HCT116 (cell line): ENCODE measurements around the gene FHDC1. TPM values are rescaled to one million over a fixed set of nuclear protein-coding genes. Genes with fewer than 3 reads are reported as not detected.

Experiments used
- ATAC-seq: fragments of 200-7000 bp; cut with Tn5 transposase; 2 replicates; pipeline ENCODE4 v1.9.1; 2020; ENCODE audit warnings: mild to moderate bottlenecking, moderate library complexity
- Bru-seq: library from RNA; stranded (reverse); fragments of 400-500 nt; gene quantifications from one replicate; lab custom pipeline; 2021; lab: Mats Ljungman, UMichigan
- BruChase-seq, 2 experiments: library from RNA; stranded (reverse); fragments of 400-500 nt; gene quantifications; one replicate each; lab custom pipeline; 2021; lab: Mats Ljungman, UMichigan
- BruUV-seq: library from RNA; stranded (reverse); fragments of 400-500 nt; replicated peaks from 2 replicates; lab custom pipeline; 2021; lab: Mats Ljungman, UMichigan
- CTCF ChIA-PET: fragments of 300-600 bp; sonication (Branson Sonifier 250); formaldehyde crosslinking; loops from one replicate; lab custom pipeline; 2021; ENCODE audit warnings: antibody characterized with exemption; lab: Charles Lee
- POLR2A ChIA-PET: fragments of 300-600, 350-600 bp; sonication (Branson Sonifier 250); formaldehyde crosslinking; loops from one replicate; lab custom pipeline; 2021; ENCODE audit warnings: antibody characterized with exemption; lab: Charles Lee
- RAD21 ChIA-PET, 2 experiments: fragments of 300-600 bp; sonication (Branson Sonifier 250); formaldehyde crosslinking; loops; one replicate each; lab custom pipeline; 2023; ENCODE audit warnings: low total read pairs in 2 of 2; ENCODE audit not compliant: uncharacterized antibody in 2 of 2, unreplicated experiment in 2 of 2, low non-redundant PET in 1 of 2; lab: Charles Lee
- DNase-seq: peaks from one replicate; pipeline ENCODE4 v3.0.0-alpha.2; 2010; ENCODE audit warnings: low read depth, low spot score
- H2AFZ ChIP-seq: fragments of 200-600 bp; shearing (Covaris generic), sonication (generic); 2 replicates; pipeline ENCODE4 v1.6.1; 2017; ENCODE audit warnings: low read depth, mixed run types, mixed read lengths, antibody characterized with exemption, low read length; ENCODE audit not compliant: poor library complexity, severe bottlenecking
- H3K27ac ChIP-seq: 2 replicates; pipeline ENCODE4 v1.5.1; 2012; ENCODE audit warnings: low read depth, low read length
- H3K27me3 ChIP-seq: fragments of 200-600 bp; sonication (generic); 2 replicates; pipeline ENCODE4 v1.6.1; 2016; ENCODE audit warnings: mixed run types, low read length, mixed read lengths; ENCODE audit not compliant: insufficient read depth
- H3K36me3 ChIP-seq, 2 experiments: fragments of 200-500 bp in 1 of 2; fragments of 200-600 bp in 1 of 2; sonication (Bioruptor generic) in 1 of 2; sonication (generic) in 1 of 2; 2 replicates each; pipeline versions ENCODE4 v1.5.1 to v1.6.1; 2014 to 2016; ENCODE audit warnings: low read length in 2 of 2, inconsistent platforms in 1 of 2, mixed read lengths in 1 of 2, mixed run types in 1 of 2; ENCODE audit not compliant: insufficient read depth in 2 of 2, control insufficient read depth in 1 of 2
- H3K4me1 ChIP-seq, 2 experiments: fragments of 200-600 bp in 1 of 2; sonication (generic) in 1 of 2; 2 replicates each; pipeline versions ENCODE4 v1.5.1 to v1.6.1; 2012 to 2017; ENCODE audit warnings: low read length in 2 of 2, inconsistent platforms in 1 of 2, mild to moderate bottlenecking in 1 of 2, mixed read lengths in 1 of 2, mixed run types in 1 of 2, moderate library complexity in 1 of 2; ENCODE audit not compliant: insufficient read depth in 2 of 2, control insufficient read depth in 1 of 2
- H3K4me2 ChIP-seq: fragments of 200-600 bp; sonication (generic); 2 replicates; pipeline ENCODE4 v1.6.1; 2017; ENCODE audit warnings: mixed run types, low read length, mixed read lengths
- H3K4me3 ChIP-seq, 2 experiments: fragments of 200-600 bp in 1 of 2; sonication (generic) in 1 of 2; replicated peaks in 1 of 2; 2 replicates each; pipeline ENCODE4 v1.5.1; 2011 to 2016; ENCODE audit warnings: low read length in 2 of 2, control low read depth in 1 of 2, low read depth in 1 of 2, mild to moderate bottlenecking in 1 of 2, mixed read lengths in 1 of 2, mixed run types in 1 of 2
- H3K79me2 ChIP-seq: fragments of 200-600 bp; sonication (generic); 2 replicates; pipeline ENCODE4 v1.6.1; 2017; ENCODE audit warnings: mild to moderate bottlenecking, mixed run types, low read length, moderate library complexity, mixed read lengths; ENCODE audit not compliant: insufficient read depth
- H3K9ac ChIP-seq: fragments of 200-600 bp; sonication (generic); 2 replicates; pipeline ENCODE4 v1.6.1; 2016; ENCODE audit warnings: low read length, mixed read lengths
- H3K9me2 ChIP-seq: fragments of 200-600 bp; sonication (generic), shearing (Covaris generic); 2 replicates; pipeline ENCODE4 v1.6.1; 2017; ENCODE audit warnings: mixed run types, mild to moderate bottlenecking, moderate library complexity; ENCODE audit not compliant: insufficient read depth
- H3K9me3 ChIP-seq, 2 experiments: fragments of 200-500 bp in 1 of 2; fragments of 200-600 bp in 1 of 2; sonication (Bioruptor generic) in 1 of 2; sonication (generic) in 1 of 2; 2 replicates each; pipeline ENCODE4 v1.6.1; 2014 to 2017; ENCODE audit warnings: low read length in 2 of 2, mixed read lengths in 2 of 2, inconsistent platforms in 1 of 2, low read depth in 1 of 2, mild to moderate bottlenecking in 1 of 2, mixed run types in 1 of 2, moderate library complexity in 1 of 2; ENCODE audit not compliant: control insufficient read depth in 1 of 2, insufficient read depth in 1 of 2
- H4K20me1 ChIP-seq: fragments of 200-600 bp; sonication (generic), shearing (Covaris generic); 2 replicates; pipeline ENCODE4 v1.6.1; 2017; ENCODE audit warnings: mixed run types, mild to moderate bottlenecking, moderate library complexity; ENCODE audit not compliant: insufficient read depth
- CEBPB ChIP-seq: IDR thresholded peaks from 2 replicates; pipeline ENCODE4 v1.6.1; 2012; ENCODE audit warnings: low read depth
- EGR1 ChIP-seq: IDR thresholded peaks from 2 replicates; pipeline ENCODE4 v1.6.1; 2012; ENCODE audit warnings: low read depth
- ELF1 ChIP-seq: IDR thresholded peaks from 2 replicates; pipeline ENCODE4 v1.6.1; 2012; ENCODE audit warnings: low read depth, borderline replicate concordance
- EZH2phosphoT487 ChIP-seq: fragments of 200-600 bp; IDR thresholded peaks from 2 replicates; pipeline ENCODE4 v1.6.1; 2018; ENCODE audit warnings: antibody characterized with exemption, borderline replicate concordance
- FOSL1 ChIP-seq: IDR thresholded peaks from 2 replicates; pipeline ENCODE4 v1.6.1; 2012; ENCODE audit warnings: low read depth
- POLR2A ChIP-seq: IDR thresholded peaks from 2 replicates; pipeline ENCODE4 v1.7.0; 2011; ENCODE audit warnings: borderline replicate concordance; ENCODE audit not compliant: insufficient read depth, insufficient read length; ENCODE audit errors: extremely low read depth
- POLR2AphosphoS5 ChIP-seq: IDR thresholded peaks from 2 replicates; pipeline ENCODE4 v1.6.1; 2011; ENCODE audit warnings: mild to moderate bottlenecking, low read depth, low read length, moderate library complexity
- SIN3A ChIP-seq: IDR thresholded peaks from 2 replicates; pipeline ENCODE4 v1.6.1; 2012; ENCODE audit warnings: low read depth
- TCF7L2 ChIP-seq: IDR thresholded peaks from 2 replicates; pipeline ENCODE4 v1.7.0; 2011; ENCODE audit warnings: borderline replicate concordance, inconsistent platforms; ENCODE audit not compliant: insufficient read depth, insufficient read length; ENCODE audit errors: extremely low read depth
- ZNF274 ChIP-seq: fragments of 200-500 bp; sonication (Bioruptor generic); IDR thresholded peaks from 2 replicates; pipeline ENCODE4 v1.6.1; 2014; ENCODE audit warnings: mild to moderate bottlenecking, low read depth, low read length, inconsistent platforms
- intact Hi-C: fragments of 100-400 bp; cut with micrococcal nuclease; formaldehyde crosslinking; loops from 2 replicates; pipeline ENCODE4 v1.10.0; 2022
- long read RNA-seq: library from polyadenylated mRNA; unstranded; transcript quantifications from one replicate; pipeline ENCODE4 v2.0.0, GENCODE V29; 2021; ENCODE audit not compliant: unreplicated experiment
- polyA plus RNA-seq: library from polyadenylated mRNA; unstranded; fragments of >200 nt; gene quantifications from 2 replicates; pipeline ENCODE4 v1.2.1, GENCODE V29; 2012; ENCODE audit warnings: missing spikeins
- total RNA-seq: library from RNA; stranded (reverse); gene quantifications from one replicate; pipeline ENCODE4 v1.2.1, GENCODE V29; 2021; ENCODE audit not compliant: unreplicated experiment
- TF ChIP-seq, protein P1 (sequence below): IDR thresholded peaks from 2 replicates; pipeline ENCODE4 v1.6.1; 2012; ENCODE audit warnings: low read depth
- TF ChIP-seq, protein P2 (sequence below): IDR thresholded peaks from 2 replicates; pipeline ENCODE4 v1.6.1; 2012
- TF ChIP-seq, protein P3 (sequence below), 3 experiments: fragments of 200-600 bp in 1 of 3; sonication (generic) in 1 of 3; IDR thresholded peaks in 2 of 3; conservative IDR thresholded peaks in 1 of 3; 2 replicates each; pipeline ENCODE4 v1.5.1; 2012 to 2017; ENCODE audit warnings: low read depth in 2 of 3, low read length in 2 of 3, antibody characterized with exemption in 1 of 3, borderline replicate concordance in 1 of 3, control low read depth in 1 of 3, mild to moderate bottlenecking in 1 of 3, mixed read lengths in 1 of 3, mixed run types in 1 of 3, moderate library complexity in 1 of 3; ENCODE audit not compliant: insufficient read depth in 1 of 3

The FHDC1 gene, protein sequence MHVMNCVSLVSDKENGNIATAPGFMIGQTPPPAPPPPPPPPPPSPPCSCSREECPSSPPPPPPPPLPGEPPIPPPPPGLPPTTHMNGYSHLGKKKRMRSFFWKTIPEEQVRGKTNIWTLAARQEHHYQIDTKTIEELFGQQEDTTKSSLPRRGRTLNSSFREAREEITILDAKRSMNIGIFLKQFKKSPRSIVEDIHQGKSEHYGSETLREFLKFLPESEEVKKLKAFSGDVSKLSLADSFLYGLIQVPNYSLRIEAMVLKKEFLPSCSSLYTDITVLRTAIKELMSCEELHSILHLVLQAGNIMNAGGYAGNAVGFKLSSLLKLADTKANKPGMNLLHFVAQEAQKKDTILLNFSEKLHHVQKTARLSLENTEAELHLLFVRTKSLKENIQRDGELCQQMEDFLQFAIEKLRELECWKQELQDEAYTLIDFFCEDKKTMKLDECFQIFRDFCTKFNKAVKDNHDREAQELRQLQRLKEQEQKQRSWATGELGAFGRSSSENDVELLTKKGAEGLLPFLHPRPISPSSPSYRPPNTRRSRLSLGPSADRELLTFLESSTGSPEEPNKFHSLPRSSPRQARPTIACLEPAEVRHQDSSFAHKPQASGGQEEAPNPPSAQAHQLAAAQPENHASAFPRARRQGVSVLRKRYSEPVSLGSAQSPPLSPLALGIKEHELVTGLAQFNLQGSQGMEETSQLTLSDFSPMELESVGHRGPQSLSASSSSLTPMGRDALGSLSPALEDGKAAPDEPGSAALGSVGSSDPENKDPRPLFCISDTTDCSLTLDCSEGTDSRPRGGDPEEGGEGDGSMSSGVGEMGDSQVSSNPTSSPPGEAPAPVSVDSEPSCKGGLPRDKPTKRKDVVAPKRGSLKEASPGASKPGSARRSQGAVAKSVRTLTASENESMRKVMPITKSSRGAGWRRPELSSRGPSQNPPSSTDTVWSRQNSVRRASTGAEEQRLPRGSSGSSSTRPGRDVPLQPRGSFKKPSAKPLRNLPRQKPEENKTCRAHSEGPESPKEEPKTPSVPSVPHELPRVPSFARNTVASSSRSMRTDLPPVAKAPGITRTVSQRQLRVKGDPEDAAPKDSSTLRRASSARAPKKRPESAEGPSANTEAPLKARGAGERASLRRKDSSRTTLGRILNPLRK
- total RNA-seq (1.8 TPM), Bru-seq, nascent RNA (percentile 32 among the genes with signal in this experiment), BruChase-seq, experiment 1, labeled RNA remaining after a 6-hour chase (percentile 40 among the genes with signal in this experiment), BruChase-seq, experiment 2, labeled RNA remaining after a 2-hour chase (percentile 35 among the genes with signal in this experiment)
- 0.39 and 0.44 TPM in 2 replicates for polyA plus RNA-seq
- long read RNA-seq, partial matches to known transcripts: 0 of 1 reads
- long read RNA-seq, other reads (novel, unspliced or antisense): 1 of 1 reads

DNA sequence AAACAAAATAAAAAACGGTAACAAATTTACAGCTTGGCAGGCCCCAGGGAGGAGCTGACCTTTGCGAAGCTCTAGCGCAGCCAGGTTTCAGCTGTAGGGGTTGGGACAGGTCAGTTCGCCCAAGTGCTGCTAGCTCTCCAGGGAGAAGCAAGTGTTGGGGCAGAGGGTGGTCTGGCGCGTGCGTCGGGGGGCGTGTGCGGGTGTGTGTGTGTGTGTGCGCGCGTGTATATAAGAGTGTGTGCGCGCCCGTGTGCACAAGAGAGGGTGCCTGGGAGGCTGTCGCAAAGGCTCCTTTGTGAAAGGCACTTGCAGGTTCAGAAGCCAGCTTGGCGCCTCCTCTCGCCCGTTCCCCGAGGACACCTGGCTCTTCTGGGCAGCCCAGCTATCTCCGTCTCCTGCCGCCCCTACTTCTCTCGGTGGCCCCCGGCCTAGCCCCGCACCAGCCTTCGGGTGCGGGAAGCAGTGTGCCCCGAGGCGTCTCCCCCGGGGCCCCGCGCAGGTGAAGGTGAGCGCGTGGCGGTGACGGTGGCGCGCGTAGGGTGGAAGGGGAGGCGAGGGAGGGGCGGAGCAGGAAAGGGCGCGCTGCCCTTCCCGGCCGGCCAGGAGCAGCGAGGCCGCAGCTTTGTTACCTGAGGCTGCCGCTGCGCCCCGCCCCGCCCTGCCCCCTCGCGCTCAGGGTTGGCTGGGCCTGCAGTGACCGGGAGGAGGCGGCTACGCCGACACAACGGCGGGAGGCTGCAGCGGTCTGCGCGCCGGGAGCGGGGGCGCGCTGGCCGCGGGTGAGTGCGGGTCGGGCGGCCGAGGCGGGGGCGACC lies at the start of gene FHDC1:
Gene FHDC1, plus strand, starts transcription at position 693 of the 815 bp plus-strand sequence. CDS start 6,735 bp downstream, outside the sequence.
- Histone ChIP-seq H3K27me3 (peaks cover 21% of the 10 kb centered on the region; the same call in 1 of the 2 replicates), H3K9ac (peak within 1 kb of the TSS; percentile 52), H3K4me2 (peak within 1 kb of the TSS; percentile 97), H3K9me2 (no peaks in the 10 kb centered on the region), H3K9me3 (no peaks in the 10 kb centered on the region), H3K27ac (peak within 1 kb of the TSS; percentile 43; the same call in 1 of the 2 replicates), H4K20me1 (no peaks in the 10 kb centered on the region), H3K4me3 (peak within 1 kb of the TSS; percentile 60 to 66), H3K36me3 (no peaks in the 10 kb centered on the region), H2AFZ (peak within 1 kb of the TSS; percentile 42), H3K4me1 (peaks cover 14 to 32% of the 10 kb centered on the region in 2 experiments), H3K79me2 (no peaks in the 10 kb centered on the region)
- CTCF ChIA-PET: interaction anchor here (1.0 to 1.8 kb wide), 3 partner anchors 147 to 207 kb away, joined by 3 to 6 read pairs (median 6); no protein-coding TSS in a partner anchor
- RAD21 ChIA-PET: no interaction called here
- DNase-seq: peak; percentile 29
- no TSS peak for BruUV-seq
- POLR2A ChIA-PET: no interaction called here
- ATAC-seq: peak; percentile 88
- intact Hi-C loops: loop anchor here (5.0 kb wide), 2 partner anchors 146 to 191 kb away; no protein-coding TSS in a partner anchor
- TF ChIP-seq SIN3A (0 out of 2 replicates have a peak, but pooled peaks have one; percentile 49), FOSL1 (no peak), ELF1 (no peak), POLR2A (no peak), EZH2phosphoT487 (no peak), TCF7L2 (no peak), ZNF274 (no peak), EGR1 (no peak), CEBPB (no peak), POLR2AphosphoS5 (peak; percentile 18; the same call in 1 of the 2 replicates)
- TF ChIP-seq, protein P1, sequence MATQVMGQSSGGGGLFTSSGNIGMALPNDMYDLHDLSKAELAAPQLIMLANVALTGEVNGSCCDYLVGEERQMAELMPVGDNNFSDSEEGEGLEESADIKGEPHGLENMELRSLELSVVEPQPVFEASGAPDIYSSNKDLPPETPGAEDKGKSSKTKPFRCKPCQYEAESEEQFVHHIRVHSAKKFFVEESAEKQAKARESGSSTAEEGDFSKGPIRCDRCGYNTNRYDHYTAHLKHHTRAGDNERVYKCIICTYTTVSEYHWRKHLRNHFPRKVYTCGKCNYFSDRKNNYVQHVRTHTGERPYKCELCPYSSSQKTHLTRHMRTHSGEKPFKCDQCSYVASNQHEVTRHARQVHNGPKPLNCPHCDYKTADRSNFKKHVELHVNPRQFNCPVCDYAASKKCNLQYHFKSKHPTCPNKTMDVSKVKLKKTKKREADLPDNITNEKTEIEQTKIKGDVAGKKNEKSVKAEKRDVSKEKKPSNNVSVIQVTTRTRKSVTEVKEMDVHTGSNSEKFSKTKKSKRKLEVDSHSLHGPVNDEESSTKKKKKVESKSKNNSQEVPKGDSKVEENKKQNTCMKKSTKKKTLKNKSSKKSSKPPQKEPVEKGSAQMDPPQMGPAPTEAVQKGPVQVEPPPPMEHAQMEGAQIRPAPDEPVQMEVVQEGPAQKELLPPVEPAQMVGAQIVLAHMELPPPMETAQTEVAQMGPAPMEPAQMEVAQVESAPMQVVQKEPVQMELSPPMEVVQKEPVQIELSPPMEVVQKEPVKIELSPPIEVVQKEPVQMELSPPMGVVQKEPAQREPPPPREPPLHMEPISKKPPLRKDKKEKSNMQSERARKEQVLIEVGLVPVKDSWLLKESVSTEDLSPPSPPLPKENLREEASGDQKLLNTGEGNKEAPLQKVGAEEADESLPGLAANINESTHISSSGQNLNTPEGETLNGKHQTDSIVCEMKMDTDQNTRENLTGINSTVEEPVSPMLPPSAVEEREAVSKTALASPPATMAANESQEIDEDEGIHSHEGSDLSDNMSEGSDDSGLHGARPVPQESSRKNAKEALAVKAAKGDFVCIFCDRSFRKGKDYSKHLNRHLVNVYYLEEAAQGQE: no peak
- TF ChIP-seq, protein P2, sequence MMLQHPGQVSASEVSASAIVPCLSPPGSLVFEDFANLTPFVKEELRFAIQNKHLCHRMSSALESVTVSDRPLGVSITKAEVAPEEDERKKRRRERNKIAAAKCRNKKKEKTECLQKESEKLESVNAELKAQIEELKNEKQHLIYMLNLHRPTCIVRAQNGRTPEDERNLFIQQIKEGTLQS: no peak
- TF ChIP-seq, protein P3, sequence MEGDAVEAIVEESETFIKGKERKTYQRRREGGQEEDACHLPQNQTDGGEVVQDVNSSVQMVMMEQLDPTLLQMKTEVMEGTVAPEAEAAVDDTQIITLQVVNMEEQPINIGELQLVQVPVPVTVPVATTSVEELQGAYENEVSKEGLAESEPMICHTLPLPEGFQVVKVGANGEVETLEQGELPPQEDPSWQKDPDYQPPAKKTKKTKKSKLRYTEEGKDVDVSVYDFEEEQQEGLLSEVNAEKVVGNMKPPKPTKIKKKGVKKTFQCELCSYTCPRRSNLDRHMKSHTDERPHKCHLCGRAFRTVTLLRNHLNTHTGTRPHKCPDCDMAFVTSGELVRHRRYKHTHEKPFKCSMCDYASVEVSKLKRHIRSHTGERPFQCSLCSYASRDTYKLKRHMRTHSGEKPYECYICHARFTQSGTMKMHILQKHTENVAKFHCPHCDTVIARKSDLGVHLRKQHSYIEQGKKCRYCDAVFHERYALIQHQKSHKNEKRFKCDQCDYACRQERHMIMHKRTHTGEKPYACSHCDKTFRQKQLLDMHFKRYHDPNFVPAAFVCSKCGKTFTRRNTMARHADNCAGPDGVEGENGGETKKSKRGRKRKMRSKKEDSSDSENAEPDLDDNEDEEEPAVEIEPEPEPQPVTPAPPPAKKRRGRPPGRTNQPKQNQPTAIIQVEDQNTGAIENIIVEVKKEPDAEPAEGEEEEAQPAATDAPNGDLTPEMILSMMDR (IDR thresholded peaks at IDR 0.05 in 2 of 3, conservative IDR thresholded peaks at IDR 0.05 in 1 of 3; ENCODE audit: borderline replicate concordance in 1 of 3, insufficient read depth in 1 of 3, low read depth in 2 of 3, low read length in 2 of 3): 0 out of 6 replicates have a peak, but pooled peaks of 1 of the 3 experiments have one; percentile 20
